Hippocampal formation (tissue), 2 donors: Measurements from ENCODE around the gene SMIM41.
"Not testable (repeated sequence)": the region's sequence is repeated elsewhere in the genome, so short reads cannot be mapped to it uniquely, and the experiment has no call there.

Experiments used
- DNase-seq, 2 donors: peaks; one replicate each; lab custom pipeline; 2025; lab: John Stamatoyannopoulos, UW

SMIM41 gene

DNA sequence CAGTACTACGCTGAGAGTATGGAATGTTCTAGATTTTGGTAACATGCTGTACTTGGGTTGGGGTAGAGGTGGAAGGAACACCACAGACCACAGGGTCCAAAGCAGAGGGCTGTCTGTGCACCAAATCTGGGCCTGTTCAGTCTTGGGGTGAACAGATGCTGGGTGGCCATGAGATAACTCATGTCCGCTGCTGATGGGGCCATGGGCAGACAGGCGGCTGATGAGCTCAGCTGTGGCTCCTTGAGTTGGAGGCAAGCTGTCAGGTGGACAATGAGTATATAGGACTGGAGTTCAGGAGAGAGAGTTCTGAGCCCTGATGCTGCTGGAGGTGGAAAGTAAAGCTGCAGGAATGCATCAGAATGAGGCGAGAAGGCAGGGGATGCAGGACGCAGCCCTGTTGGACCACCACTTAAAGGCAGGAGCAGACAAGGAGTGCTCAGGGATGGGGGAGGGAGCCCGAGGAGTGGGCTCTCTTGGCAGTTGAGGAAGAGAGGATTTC lies 6.2 kb downstream of the SMIM41 start:
- DNase-seq = no peak

DNA sequence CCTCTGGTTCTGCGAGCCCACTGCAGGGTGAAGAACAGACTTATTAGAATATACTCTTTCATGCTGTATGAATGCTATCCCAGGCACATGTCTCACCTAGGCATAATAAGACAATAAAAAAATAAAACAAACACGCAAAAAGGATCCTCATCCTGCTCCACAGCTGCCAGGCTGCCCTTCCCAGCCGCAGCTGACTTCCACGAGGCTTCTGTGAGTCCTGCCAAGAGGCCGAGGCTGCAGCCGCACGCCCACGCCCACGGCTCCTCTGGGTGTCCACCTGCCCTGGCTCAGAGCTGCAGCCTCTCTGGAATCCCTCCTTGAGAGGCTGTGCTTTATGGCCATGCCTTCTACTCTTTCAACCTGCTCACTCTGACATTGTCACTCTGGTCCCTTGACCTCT lies 6.9 kb downstream of the SMIM41 start:
- no peak for DNase-seq

GRCh38 chr12:52086944-52087835 lies 7.7 kb downstream of the SMIM41 start:
- no peak for DNase-seq

GRCh38 chr12:52087961-52088820 lies 8.7 kb downstream of the SMIM41 start:
- no peak for DNase-seq

- DNase-seq = no peak
These were observed 10.0 kb downstream of the SMIM41 start for GRCh38 chr12:52089491-52089890.

DNA sequence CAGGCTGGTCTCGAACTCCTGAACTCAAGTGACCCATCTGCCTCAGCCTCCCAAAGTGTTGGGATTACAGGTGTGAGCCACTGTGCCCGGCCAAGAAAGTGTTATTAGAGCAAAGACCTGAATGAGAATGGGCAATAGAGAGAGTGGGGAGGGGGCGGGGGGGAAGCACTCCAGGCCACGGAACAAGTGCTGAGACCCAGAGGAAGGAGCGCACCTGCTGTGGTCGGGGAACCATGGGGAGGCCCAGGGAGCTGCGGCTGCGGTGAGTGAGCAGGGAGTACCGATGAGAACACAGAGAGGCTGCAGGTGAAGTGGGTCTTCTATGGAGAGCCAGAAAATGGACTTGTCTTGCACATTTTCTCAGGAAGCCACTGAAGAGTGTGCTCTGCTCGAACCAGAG lies 10.8 kb downstream of the SMIM41 start:
- DNase-seq = no peak

DNA sequence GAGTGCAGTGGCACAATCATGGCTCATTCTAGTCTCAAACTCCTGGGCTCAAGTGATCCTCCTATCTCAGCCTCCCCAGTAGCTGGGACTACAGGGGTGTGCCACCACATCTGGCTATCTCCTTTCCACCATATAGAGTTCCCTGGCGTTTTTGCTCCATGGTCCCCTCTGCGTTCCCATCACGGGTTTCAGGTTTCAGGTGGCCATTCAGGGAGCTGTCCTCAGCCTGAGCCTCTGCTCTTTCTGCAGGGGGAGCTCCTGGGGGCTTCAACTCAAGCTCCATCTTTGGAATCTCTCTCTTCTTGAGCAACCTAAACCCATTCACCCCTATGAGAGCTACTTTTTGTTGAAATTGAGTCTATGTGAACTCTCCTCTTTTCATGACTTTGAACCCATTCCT lies 11.6 kb downstream of the SMIM41 start:
- no peak for DNase-seq

DNA sequence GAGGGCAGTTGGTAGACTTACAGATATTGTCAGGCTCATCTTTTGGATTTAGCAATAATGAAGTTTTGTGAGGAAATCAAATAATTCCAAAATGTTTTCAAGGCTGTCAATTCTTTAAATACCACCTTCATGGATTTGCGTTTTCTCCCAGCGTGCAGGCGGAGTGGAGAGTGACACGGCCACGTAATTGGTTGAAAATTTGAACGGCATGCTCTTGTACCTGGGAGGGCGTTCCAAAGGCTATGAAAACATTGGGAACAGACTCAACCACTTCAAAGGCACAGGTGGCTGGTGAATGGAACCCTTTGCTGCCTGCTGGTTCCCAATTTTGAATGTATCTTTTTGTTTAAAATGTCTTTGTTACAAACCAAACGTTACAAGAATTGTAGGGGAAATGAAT lies 12.4 kb downstream of the SMIM41 start:
- DNase-seq = no peak

- DNase-seq = no peak
These were observed 13.8 kb downstream of the SMIM41 start for GRCh38 chr12:52093346-52093745.

GRCh38 chr12:52096332-52097044 lies 17.0 kb downstream of the SMIM41 start:
- no peak for DNase-seq

GRCh38 chr12:52097045-52097666 lies 17.7 kb downstream of the SMIM41 start:
- DNase-seq = no peak

DNA sequence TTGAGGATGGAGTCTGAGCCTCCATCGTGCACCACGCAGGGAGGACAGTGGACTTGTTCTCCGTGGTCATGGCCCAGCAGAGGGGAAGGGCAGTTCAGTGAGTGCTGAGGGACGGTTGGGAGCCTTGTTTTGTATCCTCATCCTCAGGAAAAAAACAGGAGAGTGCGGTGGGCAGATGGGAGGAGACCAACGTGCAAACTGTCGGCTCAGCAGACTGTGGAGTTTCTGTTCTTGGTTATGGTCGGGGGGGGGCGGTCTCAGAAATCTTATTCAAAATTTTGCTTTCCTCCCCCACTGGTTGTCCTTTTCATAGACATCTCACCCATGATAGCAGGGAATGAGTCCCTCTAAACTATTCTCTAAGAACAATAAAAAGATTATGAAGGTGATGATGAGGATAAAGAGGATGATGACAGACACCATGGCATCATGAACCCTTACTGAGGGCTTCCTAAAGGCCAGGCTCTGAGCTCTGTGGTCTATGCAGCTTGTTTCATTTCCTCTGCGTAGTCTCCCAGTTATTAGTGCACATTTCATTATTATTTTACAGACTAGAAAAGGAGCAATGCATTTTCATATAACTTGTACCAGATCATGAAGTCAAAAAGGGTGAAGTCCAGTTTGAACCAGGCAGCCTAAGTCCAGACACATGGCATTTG lies 25.1 kb downstream of the SMIM41 start:
- not testable (repeated sequence) for DNase-seq

DNA sequence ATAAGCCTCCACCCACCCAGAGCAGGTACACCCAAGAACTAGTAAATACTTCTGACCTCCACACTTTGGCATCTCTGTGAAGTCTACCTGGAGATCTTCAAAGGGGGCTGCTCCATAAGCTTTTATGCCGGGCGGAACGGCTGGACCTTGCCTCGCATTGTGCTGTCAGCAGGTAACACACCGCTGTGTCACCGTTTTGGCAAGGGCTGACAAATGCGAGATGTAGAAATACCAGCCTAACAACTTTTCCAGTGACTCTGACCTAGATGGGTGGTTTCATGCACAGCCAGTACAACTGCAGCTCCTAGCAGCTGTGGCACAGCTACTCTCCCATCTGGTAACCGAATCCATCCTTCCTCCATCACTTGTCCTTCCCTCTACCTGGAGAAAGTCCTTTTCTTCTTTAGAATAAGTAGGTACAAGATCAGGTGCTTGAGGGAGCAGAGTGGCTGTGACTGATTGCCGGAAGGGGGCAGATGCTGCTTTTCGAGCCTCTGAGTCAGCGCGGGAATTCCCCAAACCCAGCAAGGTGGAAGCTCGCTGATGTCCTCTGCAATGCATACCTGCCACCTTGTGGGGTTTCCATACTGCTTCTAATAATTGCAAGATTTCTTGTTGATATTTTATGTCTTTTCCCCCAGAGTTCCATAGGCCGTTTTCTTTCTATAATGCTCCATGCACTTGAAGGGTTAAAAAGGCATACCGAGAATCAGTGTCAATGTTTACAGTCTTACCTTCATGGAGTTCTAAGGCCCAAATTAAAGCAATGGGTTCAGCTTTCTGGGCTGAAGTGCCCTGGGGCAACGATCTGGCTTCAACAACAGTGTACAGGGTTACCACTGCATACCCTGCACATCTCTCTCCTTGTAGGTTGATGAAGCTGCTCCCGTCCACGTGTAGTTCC lies 37.0 kb downstream of the SMIM41 start:
- not testable (repeated sequence) for DNase-seq

- not testable (repeated sequence) for DNase-seq
These were observed 38.4 kb downstream of the SMIM41 start for GRCh38 chr12:52117806-52118475.

- no peak for DNase-seq
These were observed 40.1 kb downstream of the SMIM41 start for GRCh38 chr12:52119398-52120254.

DNA sequence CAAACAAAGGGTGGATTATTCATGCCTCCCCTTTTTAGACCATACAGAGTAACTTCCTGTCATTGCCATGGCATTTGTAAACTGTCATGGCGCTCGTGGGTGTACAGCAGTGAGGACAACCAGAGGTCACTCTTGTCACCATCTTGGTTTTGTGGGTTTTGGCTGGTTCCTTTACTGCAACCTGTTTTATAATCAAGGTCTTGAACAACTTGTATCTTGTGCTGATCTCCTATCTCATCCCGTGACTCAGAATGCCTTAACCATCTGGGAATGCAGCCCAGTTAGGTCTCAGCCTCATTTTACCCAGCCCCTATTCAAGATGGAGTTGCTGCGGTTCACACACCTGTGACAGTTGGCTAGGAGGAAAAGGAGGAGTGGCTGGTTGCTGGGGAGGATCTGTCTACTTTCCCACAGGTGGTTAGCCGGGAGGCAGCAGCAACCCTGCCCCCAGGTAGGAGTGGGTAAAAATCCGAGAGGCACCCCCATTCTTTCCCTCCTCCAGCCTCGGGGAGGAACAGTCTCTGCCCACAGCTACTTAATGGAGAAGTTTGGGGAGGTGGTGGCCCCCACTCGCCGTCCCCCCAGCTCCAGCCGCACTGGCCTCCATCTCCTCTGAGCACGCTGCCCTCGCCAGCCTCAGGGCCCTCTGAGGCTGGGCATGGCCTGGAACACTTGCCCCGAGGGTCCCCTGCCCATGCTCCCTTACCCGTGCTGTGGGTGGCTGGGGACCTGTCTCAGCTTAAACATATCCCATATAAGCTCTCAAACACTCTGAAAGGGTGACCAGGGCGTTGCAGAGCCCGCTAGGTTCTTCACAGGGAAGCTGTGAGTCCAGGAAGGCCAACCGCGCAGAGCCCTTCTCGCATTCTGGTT lies 41.7 kb downstream of the SMIM41 start:
- no peak for DNase-seq

GRCh38 chr12:52121824-52122539 lies 42.5 kb downstream of the SMIM41 start:
- peak in 1 of 2 donors; percentile 12 for DNase-seq
